ENCODE results near the gene CNOT6. TPM values are rescaled to one million over a fixed set of nuclear protein-coding genes. Genes with fewer than 3 reads are reported as not detected.

The CNOT6 gene
- total RNA-seq, 1 donor from 2014 or later = 24.9 TPM

DNA sequence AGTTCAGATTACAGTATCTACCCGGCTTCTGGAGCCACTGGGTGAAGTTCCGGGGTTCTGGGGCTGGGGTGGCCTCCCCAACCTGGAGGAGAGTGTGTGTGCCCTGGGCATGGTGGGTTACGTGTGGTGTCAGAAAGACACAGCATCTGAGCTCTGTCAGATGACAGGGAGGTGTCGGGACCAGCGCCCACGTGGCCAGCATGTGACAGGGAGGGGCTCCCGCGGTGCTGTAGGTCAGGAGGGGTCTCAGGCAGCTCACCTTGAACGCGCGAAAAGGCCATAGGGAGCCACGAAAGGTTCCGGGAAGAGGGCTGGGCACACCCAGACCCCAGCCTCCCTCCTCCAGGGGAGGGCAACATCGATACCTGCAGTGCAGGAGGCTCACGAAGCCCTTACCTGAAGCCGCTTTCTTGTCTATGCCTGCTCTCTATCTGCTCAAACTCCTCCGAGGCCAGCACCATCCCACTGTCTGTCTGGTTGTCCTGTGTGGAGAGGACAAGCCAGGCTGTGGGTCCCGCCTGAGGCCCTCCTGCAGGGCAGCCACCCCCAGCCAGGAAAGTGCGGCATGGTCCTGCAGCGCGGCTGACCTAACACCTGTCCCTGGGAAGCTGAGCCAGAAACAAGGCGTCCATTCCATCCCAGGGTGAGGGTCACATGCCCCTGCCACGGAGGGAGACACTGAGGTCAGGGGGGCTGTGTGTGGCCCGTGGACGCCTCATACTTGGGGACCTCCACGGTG is 114.6 kb downstream of the CNOT6 start:
- no peak overlapping the region for H3K27ac Mint-ChIP-seq
- no peak for DNase-seq
- no peak for TF ChIP-seq CTCF (IDR thresholded peaks at IDR 0.05)
- no peaks in the 10 kb centered on the region for H3K4me1 Mint-ChIP-seq
- intact Hi-C loops (cut with micrococcal nuclease) = no loop called here
- no peaks in the 10 kb centered on the region for H3K9me3 Mint-ChIP-seq
- H3K36me3 Mint-ChIP-seq (ENCODE audit: low read depth) = no peaks in the 10 kb centered on the region
- ChIA-PET CTCF (no interaction called here), POLR2A (no interaction called here)
- no peak overlapping the region for H3K4me3 Mint-ChIP-seq
- no peak for ATAC-seq (ENCODE audit: low read depth)
- H3K27me3 Mint-ChIP-seq = no peaks in the 10 kb centered on the region

DNA sequence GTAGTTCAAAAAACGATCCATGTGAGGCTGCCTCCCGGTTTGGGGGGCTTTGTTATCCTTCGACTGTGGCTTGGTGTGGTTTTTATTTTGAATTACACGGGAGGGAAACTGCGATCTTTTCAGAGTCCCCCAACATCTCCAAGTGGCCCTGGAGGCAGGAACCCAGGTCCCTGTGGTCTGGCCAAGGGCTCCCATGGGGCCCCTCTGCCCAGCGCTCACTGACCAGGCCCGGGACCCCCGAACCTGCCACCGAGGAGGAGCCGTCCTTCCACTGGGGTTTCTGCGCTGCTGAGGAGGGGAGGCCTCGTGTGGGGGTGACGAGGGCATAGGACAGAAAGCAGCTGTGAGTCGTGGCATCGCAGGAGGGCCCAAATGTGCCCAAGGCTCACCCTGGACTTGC is 115.2 kb downstream of the CNOT6 start:
- ATAC-seq (ENCODE audit: low read depth) = no peak
- H3K9me3 Mint-ChIP-seq = no peaks in the 10 kb centered on the region
- intact Hi-C loops (cut with micrococcal nuclease) = no loop called here
- POLR2A ChIA-PET = no interaction called here
- H3K4me3 Mint-ChIP-seq = no peak overlapping the region
- DNase-seq = no peak
- CTCF ChIA-PET = no interaction called here
- H3K27me3 Mint-ChIP-seq = no peaks in the 10 kb centered on the region
- no peak overlapping the region for H3K27ac Mint-ChIP-seq
- TF ChIP-seq CTCF (IDR thresholded peaks at IDR 0.05) = no peak
- no peaks in the 10 kb centered on the region for H3K36me3 Mint-ChIP-seq (ENCODE audit: low read depth)
- no peaks in the 10 kb centered on the region for H3K4me1 Mint-ChIP-seq

- Mint-ChIP-seq H3K27me3 (no peaks in the 10 kb centered on the region), H3K27ac (no peak overlapping the region), H3K36me3 (ENCODE audit: low read depth) (no peaks in the 10 kb centered on the region), H3K4me1 (no peaks in the 10 kb centered on the region), H3K9me3 (no peaks in the 10 kb centered on the region), H3K4me3 (no peak overlapping the region)
- CTCF ChIA-PET = no interaction called here
- no peak for TF ChIP-seq CTCF (IDR thresholded peaks at IDR 0.05)
- intact Hi-C loops (cut with micrococcal nuclease) = no loop called here
- no peak for DNase-seq
- ATAC-seq (ENCODE audit: low read depth) = no peak
- POLR2A ChIA-PET = no interaction called here
Observed at GRCh38 chr5:180609817-180610550, 115.8 kb downstream of the CNOT6 start.

- intact Hi-C loops (cut with micrococcal nuclease) = no loop called here
- Mint-ChIP-seq H3K27ac (no peak overlapping the region), H3K4me1 (no peaks in the 10 kb centered on the region), H3K4me3 (no peak overlapping the region), H3K9me3 (no peaks in the 10 kb centered on the region), H3K27me3 (no peaks in the 10 kb centered on the region), H3K36me3 (ENCODE audit: low read depth) (no peaks in the 10 kb centered on the region)
- ChIA-PET CTCF (no interaction called here), POLR2A (no interaction called here)
- DNase-seq (no peak), ATAC-seq (ENCODE audit: low read depth) (no peak)
- TF ChIP-seq CTCF (IDR thresholded peaks at IDR 0.05) = no peak
Observed at GRCh38 chr5:180611140-180611850, 117.1 kb downstream of the CNOT6 start.

DNA sequence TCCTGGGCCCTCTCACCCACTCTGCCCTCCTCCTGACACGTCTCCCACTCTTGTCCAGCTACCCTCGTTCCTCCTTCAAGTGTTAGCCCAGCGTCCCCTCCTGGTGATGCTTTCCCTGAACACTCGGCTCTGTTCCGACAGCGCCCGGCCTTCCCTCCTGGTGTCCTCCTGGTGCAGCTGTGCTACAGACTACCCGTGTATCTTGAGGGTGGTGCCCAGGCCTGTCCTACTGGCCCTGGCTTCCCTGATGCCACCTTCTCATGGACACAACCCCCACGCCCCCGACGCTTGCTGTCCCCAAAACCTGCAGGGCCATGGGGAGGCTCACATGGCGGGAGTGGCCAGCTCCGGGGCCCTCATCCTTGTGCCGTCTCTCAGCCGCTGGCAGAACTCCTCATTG is 118.5 kb downstream of the CNOT6 start:
- Mint-ChIP-seq H3K27ac (no peak overlapping the region), H3K4me3 (no peak overlapping the region), H3K36me3 (ENCODE audit: low read depth) (no peaks in the 10 kb centered on the region), H3K27me3 (no peaks in the 10 kb centered on the region), H3K9me3 (no peaks in the 10 kb centered on the region), H3K4me1 (no peaks in the 10 kb centered on the region)
- ChIA-PET POLR2A (no interaction called here), CTCF (no interaction called here)
- TF ChIP-seq CTCF (IDR thresholded peaks at IDR 0.05) = no peak
- intact Hi-C loops (cut with micrococcal nuclease) = no loop called here
- no peak for DNase-seq
- ATAC-seq (ENCODE audit: low read depth) = no peak

All from activated B cell treated with CpG ODN at 0.5 μM for 24 hours (primary cell).